D721Med (cell line): ENCODE measurements around the gene UNC93B1.

ENCODE experiments used
- DNase-seq: peaks from one replicate; pipeline ENCODE4 v3.0.0; 2011; ENCODE audit warnings: low spot score; ENCODE audit not compliant: insufficient read length
- FAIRE-seq: peaks from 2 replicates; lab custom pipeline; 2011; peaks lifted over from hg19 to GRCh38; lab: Jason Lieb, UNC
- TF ChIP-seq, protein P1 (sequence below): IDR thresholded peaks from 2 replicates; pipeline ENCODE4 v1.5.1; 2012; ENCODE audit warnings: mild to moderate bottlenecking, control low read depth; ENCODE audit not compliant: insufficient read depth; ENCODE audit errors: missing control alignments

UNC93B1 gene

DNA sequence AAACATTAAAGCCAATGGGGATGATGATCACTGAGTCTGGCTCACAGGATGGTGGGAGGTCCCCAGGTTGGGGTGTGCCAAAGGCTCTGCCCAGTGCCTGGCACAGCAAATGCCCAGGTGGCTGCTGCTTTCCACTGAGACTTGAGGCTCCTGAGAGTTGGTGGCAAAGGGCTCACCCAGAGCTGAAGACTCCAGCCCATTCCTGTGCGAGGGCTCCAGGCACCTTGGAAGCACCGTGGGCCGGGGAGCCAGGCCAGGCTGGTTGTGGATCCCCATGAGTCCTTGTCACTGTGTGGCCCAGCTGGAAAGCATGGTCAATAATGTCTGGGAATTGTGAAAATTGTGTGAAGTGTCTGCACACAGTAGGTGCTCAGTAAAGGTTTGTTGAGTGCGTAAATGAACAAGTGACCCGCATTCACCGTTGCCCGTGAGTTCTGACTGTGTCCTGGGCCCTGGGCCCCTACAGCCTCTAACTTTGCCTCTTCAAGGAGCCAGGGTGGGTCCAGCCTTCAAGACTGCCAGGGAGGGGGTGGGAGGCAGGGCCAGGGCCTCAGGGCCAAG lies 2.8 kb upstream of the UNC93B1 start:
- TF ChIP-seq, protein P1, sequence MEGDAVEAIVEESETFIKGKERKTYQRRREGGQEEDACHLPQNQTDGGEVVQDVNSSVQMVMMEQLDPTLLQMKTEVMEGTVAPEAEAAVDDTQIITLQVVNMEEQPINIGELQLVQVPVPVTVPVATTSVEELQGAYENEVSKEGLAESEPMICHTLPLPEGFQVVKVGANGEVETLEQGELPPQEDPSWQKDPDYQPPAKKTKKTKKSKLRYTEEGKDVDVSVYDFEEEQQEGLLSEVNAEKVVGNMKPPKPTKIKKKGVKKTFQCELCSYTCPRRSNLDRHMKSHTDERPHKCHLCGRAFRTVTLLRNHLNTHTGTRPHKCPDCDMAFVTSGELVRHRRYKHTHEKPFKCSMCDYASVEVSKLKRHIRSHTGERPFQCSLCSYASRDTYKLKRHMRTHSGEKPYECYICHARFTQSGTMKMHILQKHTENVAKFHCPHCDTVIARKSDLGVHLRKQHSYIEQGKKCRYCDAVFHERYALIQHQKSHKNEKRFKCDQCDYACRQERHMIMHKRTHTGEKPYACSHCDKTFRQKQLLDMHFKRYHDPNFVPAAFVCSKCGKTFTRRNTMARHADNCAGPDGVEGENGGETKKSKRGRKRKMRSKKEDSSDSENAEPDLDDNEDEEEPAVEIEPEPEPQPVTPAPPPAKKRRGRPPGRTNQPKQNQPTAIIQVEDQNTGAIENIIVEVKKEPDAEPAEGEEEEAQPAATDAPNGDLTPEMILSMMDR, result no peak
- DNase-seq (no peak), FAIRE-seq (no peak)

DNA sequence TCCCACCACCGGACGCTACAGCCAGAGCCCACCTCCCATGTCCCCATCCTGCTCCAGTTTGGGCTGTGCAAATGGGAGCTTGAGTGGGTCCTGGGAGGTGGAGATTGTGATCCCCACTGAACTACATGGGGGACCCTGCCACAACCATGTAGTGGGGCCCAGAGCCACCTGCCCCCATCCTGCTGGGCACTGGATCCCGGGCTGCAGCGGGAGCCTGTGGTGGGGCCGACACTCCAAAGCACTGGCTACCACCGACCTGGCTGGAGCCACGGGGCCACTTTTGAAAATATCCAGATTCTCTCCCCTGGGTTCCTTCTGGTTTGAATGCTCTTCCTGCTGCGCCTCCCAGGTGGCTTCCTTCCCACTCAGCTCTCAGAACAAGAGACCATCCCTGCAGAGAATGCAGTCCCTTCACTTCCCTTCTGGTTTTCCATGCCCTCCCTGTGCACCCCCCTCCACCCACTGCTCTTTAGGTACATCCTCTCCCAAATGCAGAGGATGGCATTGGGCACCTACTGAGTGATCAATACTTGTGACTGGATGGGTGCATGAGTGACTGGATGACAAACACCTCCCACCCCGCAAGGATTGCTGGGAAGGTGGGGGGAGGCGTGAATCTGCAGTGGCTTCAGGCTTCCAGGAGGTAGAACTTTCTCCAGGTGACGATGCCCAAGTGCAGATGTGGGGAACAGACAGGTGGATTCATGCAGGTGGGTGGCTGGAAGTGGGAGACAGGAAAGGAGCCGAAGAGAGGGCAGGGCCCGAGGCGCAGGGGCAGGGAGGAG lies 846 bp upstream of the UNC93B1 start:
- no peak for DNase-seq
- TF ChIP-seq, protein P1, result no peak
- FAIRE-seq, result no peak

DNA sequence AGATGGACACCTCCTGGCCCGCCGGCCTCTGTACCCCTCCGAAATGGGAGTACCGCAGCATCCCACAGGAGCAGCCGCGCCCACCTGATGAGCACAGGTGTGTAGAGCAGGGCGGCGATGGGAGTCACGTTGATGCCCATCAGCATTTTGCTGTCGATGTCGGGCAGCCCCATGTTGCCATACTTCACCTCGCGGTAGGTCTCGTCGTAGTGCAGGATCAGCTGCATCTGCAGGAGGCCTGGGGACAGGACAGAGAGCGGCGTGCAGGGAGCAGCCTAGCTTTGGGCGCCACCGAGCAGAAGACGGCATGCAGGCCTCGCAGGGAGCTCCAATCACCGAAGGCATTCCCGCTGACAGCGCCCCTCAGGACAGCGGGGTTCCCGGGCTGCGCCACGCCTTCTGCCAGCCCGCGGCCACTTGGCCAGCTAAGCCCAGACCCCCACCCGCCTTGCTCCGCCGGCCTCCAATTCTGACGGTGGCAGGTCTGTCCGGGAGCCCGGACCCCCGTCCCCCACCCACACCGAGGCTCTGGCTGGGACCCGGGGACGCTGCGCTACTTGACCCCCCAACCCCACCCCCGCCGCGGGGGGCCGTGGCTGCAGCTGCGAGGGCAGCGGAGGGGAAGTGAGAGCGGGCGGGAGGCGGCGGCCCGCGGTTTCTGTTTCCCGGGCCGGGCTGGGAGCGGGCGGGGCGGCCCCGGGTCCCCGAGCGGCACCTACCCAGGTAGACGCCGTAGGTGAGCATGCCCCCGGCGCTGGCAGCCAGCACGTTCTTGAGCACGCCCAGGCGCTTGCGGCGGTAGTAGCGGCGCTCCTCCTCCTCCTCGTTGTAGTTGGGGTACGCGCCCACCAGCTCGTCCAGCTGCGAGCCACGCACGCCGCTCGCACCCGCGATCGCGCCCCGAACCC lies 705 bp downstream of the UNC93B1 start:
- TF ChIP-seq, protein P1, result no peak
- FAIRE-seq (no peak), DNase-seq (no peak)

DNA sequence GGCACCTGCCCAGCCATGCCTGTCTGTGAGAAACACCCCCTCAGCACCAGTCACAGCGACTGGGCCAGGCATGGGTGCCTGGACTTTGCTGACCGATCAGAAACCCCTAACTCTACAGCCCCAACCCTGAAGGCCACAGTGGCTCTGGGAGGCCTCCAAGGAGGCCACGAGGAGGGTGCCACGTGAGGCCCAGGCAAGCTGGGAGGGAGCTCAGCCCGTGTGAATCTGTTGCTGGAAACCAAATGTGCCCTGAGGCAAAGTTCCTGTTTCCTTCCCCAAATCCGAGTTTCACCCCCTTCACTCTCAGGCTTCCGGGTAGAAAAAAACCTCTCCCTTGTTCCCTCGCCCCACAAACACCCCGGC lies 1.3 kb downstream of the UNC93B1 start:
- TF ChIP-seq, protein P1, result no peak
- DNase-seq (no peak), FAIRE-seq (no peak)

DNA sequence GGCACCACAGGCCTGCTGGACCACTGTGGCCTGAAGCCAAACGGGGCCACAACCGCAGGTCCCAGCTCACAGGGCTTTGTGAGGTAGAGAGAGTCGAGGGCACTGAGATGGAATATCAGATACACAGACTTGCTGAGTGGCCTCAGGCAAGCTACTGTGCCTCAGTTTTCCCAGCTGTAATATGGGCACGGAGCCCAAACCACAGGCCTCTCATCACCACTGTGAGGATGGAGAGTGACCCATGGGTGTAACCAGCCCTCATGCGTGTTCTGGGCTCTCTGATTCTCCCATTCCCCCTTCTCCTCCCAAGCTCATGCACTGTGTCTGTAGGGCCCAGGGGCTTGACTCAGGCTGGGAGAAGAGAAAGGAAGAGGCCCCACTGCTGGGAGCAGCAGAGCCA lies 4.2 kb downstream of the UNC93B1 start:
- DNase-seq (no peak), FAIRE-seq (no peak)
- TF ChIP-seq, protein P1, result no peak

DNA sequence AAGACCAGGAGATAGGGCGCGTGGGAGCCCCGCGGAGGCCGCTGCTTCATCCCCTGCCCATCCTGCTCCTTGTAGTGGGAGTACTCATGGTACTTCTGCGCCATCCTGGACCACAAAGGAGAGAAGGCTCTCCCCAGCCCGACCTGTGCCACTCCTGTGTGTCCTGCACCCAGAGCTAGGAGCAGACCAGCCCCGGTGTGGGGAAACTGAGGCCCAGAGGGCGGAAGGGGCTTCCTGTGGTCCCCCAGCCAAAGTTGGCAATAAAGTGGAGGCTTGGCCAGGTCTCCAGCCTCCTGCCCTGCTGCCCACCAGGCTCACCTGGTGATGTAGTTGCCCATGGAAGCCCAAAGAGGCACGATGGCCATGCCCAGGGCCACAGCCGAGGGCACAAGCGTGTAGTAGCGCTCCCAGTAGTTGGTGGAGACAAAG lies 4.7 kb downstream of the UNC93B1 start:
- FAIRE-seq (no peak), DNase-seq (no peak)
- TF ChIP-seq, protein P1, result no peak
